ENCODE results near the gene ZNF746.

Gene ZNF746

GRCh38 chr7:149459540-149460452 lies 37.8 kb downstream of the ZNF746 start:
- peak; percentile 79 for DNase-seq (ENCODE audit: low spot score)
- in situ Hi-C loops (cut with MboI; ENCODE audit: low pct_unique_long_range_greater_than_20kb, low sequenced_read_pairs, unreplicated experiment): no loop called here
- TF ChIP-seq CTCF (IDR thresholded peaks at IDR 0.05; ENCODE audit: extremely low read depth, insufficient read depth, missing control alignments): no peak

DNA sequence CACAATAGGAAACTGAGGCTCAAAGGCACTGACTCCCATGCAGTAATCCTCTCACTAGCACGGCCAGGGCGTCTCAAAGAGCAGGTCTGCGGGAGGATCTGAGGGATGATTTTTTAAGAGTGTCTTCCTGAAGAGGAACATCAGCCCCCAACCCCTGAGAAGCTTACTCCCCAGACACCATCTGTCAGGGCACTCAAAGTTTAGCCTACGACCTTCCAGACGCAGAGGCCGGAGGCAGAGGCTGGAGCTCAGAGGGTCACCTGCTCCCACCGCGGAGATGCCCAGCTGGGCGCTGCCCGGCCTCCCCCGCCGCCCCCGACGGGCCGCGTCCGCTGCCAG lies 38.4 kb downstream of the ZNF746 start:
- no peak for TF ChIP-seq CTCF (IDR thresholded peaks at IDR 0.05; ENCODE audit: extremely low read depth, insufficient read depth, missing control alignments)
- DNase-seq (ENCODE audit: low spot score): no peak
- in situ Hi-C loops (cut with MboI; ENCODE audit: low pct_unique_long_range_greater_than_20kb, low sequenced_read_pairs, unreplicated experiment): no loop called here

GRCh38 chr7:149458235-149458634 lies 39.4 kb downstream of the ZNF746 start:
- DNase-seq (ENCODE audit: low spot score): no peak
- no peak for TF ChIP-seq CTCF (IDR thresholded peaks at IDR 0.05; ENCODE audit: extremely low read depth, insufficient read depth, missing control alignments)
- in situ Hi-C loops (cut with MboI; ENCODE audit: low pct_unique_long_range_greater_than_20kb, low sequenced_read_pairs, unreplicated experiment): no loop called here

GRCh38 chr7:149457766-149458165 lies 39.8 kb downstream of the ZNF746 start:
- in situ Hi-C loops (cut with MboI; ENCODE audit: low pct_unique_long_range_greater_than_20kb, low sequenced_read_pairs, unreplicated experiment): no loop called here
- TF ChIP-seq CTCF (IDR thresholded peaks at IDR 0.05; ENCODE audit: extremely low read depth, insufficient read depth, missing control alignments): no peak

GRCh38 chr7:149456506-149457421 lies 40.8 kb downstream of the ZNF746 start:
- in situ Hi-C loops (cut with MboI; ENCODE audit: low pct_unique_long_range_greater_than_20kb, low sequenced_read_pairs, unreplicated experiment): no loop called here
- no peak for DNase-seq (ENCODE audit: low spot score)
- no peak for TF ChIP-seq CTCF (IDR thresholded peaks at IDR 0.05; ENCODE audit: extremely low read depth, insufficient read depth, missing control alignments)

More at GRCh38 chr7:149457766-149458165, 39.8 kb downstream of the ZNF746 start:
- no peak for DNase-seq (ENCODE audit: low spot score)

DNA sequence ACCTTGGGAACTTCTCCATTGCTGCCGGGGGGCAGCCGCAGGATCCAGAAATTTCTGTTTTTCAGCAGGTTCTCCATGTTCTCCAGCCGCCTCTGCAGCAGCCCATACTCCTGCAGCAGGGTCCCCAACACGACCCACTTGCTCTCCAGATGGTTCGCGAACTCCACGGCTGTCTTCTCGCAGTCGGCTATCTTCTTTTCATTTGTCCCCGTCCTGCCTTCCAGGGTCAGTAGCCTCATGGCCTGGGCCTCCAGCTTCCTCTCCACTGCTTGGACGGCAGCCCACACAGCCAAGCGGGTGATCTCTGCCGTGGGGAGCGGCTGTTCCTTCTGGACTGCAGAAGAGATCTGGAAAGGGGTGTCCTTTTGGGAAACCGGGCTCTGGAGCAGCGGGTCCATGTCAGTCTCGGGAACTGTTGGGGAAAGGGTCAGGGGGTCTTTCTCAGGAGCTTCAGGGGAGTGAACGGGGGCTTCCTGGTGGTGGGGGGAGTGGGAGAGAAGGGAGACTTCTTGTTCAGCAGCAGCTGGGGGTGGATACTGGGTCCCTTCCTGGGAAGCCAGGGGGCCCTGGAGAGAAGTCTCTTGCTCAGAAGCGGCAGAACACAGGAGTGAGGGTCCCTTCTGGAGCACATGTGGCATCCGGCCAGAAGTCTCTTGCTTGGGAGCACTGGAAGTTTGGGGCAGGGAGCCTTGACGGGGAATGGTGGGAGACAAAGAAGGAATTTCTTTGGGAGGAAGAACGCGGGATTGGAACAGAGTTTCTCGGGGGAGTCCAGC lies 42.2 kb downstream of the ZNF746 start:
- no peak for DNase-seq (ENCODE audit: low spot score)
- in situ Hi-C loops (cut with MboI; ENCODE audit: low pct_unique_long_range_greater_than_20kb, low sequenced_read_pairs, unreplicated experiment): no loop called here
- TF ChIP-seq CTCF (IDR thresholded peaks at IDR 0.05; ENCODE audit: extremely low read depth, insufficient read depth, missing control alignments): no peak

Measured in GM13977 (cell line).